NCI-H2196 (cell line): ENCODE measurements around the gene CUEDC1.

ENCODE experiments used
- DNase-seq: peaks from one replicate; lab custom pipeline; 2025; ENCODE audit not compliant: unreplicated experiment; lab: John Stamatoyannopoulos, UW

Gene CUEDC1

DNA sequence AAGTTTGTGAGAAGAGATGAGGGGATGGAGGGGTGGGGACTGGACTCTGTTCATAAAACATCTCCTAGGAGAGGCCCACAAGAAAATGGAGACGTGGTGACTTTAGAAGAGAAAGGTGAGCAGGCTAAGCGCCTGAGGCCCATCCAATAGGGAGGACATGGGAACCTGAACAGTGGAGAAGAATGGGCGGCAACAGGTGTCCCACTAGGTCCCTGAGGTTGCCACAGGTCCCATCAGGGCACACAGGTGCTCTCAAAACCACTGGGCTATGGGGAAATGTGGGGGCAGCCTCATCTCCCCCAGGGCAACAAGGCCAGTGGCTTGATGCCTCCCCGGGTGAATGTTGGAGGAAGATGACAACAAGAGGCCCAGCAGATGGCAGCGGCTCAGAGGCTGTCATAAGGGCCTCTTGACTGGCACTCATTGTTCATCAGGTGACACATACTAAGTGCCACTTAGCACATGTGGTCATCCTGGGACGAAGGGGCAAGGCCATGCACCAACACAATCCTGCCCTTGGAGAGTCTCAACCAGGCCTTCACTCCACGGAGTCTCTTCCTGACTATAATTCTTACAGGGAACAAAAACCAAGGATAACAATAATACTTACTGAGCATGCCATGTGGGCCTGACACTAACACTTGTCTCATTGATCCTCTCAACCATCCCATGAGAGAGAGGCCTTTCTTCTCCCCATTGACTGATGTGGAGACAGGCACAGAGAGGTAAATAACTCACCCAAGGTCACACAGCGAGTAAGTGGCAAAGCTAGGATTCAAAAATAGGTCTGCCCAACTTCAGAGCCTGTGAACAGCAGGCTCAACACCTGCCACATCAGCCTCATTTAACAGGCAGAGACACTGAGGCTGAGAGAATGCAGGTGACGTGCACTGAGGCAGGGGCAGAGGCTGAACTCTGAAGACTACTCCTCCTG, 38.0 kb downstream of the CUEDC1 start:
- peak; percentile 69 for DNase-seq

DNA sequence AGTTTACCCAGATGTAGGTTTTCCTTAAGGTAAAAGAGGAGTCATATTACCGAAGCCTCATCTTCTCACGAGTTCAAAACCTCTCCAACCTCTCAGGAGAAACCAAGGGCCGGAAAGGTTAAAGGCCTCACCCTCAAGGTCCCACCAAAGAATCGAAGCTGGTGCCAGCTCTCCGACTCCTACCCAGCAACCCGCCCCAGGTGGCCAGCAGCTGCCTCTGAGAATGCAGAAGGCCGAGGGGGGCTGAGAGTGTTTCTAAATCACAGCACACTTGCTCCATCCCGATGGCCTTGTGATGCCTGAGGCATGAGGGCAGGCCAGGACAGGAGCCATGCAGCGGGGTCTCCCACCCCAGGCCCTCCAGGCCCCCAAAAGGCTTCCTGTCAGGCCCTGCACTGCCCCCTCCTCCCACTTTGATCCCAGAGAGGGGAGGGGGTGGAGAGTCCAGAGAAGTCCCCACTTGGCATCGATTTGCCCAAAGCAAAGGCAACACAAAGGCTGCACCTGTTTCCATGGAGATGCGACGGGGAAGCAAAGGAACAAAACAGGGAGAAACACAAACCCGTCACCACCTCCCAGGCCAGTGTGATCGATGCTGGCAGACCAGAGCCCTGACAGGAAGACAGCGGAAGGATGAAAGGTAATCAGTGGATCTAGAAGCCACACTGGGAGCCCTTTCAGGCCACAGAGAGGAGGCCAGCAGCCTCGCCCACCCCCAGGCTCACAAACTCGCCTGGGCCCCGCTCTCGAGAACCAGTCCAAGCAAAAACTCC, 39.0 kb downstream of the CUEDC1 start:
- DNase-seq: peak; percentile 81

DNA sequence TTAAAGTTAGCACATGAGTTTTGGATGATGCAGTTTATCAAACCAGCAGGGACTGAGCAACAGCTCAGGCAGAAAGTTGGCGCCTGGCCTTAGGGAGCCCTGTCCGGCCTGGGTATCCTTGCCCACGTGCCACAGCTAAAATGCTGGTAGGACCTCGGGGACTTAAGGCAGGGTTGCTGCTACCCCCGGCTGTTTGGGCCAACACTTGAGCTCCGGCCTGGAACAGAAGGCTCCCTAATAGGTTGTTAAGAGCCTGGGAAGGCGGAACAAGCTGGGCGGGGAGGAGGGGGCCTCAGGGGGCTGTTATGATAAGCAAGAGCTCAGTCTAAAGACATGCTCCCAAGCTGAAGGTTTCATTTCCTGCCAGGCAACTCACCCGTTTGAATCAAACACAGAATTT, 39.7 kb downstream of the CUEDC1 start:
- DNase-seq: no peak

DNA sequence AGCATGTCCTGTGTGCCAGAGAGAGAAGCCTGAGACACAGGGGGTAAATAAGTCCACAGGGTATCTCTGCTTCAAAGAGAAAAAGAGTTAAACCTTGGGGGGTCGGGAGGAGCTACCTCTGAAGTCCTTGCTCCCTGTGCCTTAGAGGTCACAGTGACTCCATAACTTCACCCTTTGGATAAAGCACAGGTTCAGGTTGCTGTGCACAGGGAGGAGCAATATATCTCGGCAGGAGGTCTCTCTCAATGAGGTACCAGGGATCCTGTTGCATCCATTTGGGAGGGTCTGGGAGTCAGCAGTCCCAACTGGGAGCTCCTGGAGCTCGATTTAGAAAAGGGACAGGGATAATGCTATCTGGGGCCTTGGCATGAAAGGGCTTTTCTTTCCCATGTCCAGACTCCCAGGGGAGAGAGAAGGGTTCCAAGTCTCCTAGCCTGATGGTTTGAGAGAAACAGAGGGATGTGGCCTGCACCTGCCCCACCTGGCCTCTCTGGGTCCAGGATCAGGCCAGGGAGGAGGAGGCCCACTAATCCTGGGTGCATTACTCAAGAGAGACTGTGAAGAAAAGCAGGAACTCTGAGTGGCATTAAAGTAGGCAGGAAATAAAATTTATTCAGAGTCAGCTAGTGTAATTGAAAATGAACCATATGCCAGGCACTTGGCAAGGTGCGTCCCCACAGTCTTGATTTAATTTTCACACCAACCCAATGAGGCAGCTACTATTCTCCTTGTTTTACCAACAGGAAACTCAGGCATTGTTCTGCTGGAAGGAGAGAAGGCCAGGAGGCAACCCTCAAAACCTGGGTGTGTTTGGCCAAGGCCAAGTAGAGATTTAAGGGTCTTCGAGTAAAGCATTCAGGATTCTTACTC, 40.7 kb downstream of the CUEDC1 start:
- DNase-seq: no peak

DNA sequence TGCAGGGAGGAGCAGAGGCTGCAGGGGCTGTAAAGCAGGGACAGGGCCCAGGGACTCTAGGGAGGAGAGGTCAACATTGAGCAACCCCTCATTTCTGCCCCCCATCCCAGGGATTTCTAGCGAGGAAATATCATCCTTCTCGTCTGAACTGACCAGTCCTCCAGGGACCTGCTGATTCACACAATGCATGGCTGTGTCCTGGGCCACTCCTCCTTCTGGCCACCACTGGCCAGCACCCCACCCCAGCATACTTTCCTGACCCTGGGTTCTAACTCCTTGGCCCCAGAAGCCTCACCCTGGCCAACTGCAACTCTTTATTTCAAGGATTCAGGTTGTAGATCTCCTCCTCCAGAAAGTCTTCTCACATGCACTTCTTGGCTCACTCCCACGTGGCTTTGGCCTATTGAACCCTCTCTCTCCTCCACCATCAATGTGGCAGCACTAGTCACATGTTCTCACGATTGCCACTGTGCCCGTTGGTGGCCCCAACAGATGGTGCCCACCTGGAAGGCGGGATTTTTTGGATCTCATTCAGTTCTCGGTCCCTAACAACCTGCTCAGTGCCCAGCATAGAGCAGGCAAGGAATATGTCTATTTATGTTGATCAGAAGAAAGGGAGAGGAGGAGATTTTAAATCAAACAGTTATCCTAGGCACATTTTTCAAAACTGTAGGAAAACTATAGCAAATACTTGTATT, 41.5 kb downstream of the CUEDC1 start:
- no peak for DNase-seq

DNA sequence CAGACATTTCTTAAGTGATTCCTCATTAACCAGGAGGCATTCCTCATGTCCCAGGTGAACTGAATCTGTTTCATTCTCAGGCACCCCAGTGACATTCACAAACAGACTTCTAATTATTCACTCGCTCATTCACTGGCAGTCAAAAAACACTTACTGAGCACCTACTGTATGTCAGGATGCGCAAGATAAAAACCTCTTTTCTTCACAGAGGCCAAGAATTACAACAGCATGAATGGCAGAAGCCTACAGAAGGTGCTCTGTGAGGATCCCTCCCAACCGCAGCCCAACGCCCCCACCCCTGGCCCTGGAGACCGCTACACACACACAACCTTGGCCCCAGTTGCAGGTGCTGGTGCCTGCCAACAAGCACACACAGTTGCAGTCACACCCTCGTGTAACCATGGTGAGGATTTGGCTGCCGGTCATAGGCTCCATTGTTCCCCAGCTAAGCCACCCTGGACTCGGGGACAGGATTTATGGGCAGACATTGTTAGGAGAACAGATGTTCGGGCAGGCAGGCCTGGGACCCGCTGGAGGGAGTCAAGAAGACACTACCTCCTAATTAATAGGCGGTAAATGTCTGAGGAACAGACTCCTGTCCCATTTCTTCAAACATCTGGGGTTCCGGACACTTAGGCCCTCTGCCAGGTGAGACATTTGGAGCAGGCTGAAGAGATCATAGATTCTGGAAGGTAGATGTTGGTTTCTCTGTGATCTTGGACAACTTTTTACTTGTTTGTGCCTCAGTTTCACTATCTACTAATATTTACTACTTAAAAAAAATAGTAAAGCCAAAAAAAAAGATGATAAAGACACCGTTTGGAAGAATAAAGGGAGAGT, 43.2 kb downstream of the CUEDC1 start:
- DNase-seq: peak; percentile 94

DNA sequence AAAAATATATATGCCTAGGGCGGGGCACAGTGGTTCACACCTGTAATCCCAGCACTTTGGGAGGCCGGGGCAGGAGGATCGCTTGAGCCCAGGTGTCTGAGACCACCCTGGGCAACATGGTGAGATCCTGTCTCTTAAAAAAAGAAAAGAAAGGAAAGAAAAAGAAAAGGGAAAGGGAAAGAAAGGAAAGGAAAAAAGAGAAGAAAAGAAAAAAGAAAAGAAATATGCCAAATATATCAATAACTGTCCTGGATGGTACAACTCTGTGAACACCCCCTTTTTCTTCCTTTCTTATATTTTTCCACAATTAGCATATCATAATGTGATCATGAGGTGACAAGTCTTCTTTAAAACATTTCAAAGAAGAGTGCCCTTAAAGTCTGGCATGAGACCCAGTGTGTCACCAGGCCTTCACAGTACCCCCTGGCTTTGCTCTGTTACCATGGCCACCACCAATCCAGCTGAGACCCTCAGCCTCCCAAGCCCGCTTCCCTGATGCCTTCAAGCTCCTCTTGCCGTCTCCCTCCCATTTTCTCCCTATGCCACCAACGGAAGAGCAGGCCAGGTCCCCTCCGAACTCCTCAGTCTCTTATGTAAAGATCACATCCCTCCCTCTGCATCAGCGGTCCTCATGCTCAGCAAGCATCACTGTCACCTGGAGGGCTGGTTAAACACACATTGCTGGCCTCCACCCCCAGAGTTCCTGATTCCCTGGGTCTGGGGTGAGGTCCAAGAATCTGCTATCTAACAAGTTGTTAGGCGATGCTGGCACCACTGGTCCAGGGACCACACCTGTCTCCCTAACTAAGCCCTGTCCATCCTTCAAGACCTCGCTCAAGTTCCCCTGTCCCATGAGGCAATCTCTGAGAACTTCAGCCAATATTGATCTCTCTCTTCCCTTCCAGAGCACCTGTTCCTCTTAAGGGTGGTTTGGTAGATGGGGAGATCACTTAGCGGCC, 44.5 kb downstream of the CUEDC1 start:
- DNase-seq: no peak

DNA sequence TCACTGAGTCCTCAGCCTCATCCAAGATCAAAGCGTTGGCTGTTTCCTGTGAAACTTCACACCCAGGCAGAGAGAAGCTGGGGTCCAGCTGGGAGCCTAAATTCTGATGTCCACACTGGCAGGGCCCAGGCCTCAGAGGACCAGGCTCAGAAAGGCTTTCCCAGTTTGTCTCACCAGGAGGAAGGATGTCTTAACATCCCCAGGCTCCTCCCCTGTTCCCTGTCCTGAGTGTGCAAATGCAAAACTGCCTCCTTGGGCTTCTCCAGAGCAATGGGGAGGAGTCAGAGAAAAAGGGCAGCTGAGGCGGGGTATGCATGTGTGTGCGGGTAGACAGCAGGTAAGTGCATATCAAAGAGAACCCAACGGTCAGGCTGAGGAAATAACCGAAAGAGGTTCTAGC, 45.7 kb downstream of the CUEDC1 start:
- DNase-seq: no peak

DNA sequence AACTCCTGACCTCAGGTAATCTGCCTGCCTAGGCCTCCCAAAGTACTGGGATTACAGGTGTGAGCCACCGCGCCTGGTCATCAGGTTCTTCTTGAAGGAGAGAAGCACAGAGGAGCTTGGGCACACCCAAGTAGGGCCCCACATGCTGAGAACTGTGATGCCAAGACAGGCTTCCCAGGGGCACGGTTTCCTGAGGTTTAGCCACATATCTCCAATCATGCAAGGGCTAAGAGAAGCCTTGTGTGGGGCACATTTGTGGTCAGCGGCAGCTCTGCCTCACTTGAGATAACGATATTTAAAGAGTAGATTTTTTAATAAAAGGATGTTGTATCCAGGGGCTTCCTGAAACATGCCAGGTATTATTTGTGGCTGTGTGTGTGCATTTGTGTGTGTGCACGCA, 46.9 kb downstream of the CUEDC1 start:
- DNase-seq: no peak

DNA sequence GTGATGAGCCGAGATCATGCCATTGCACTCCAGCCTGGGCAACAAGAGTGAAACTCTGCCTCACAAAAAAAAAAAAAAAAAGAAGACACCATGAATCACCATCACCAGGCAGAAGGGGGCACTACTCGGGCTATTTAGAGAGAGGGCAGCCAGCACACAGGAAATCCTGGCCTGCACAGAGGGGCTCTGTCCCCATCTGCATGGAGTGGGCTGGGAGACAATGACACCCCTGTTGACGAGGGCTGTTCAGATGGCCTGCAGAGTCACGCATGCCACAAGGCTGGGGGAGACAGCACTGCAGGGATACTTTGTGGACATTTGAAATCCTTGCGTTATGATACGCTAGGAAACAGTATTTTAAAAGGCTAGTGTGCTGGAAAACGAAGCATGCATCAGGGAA, 48.3 kb downstream of the CUEDC1 start:
- no peak for DNase-seq

DNA sequence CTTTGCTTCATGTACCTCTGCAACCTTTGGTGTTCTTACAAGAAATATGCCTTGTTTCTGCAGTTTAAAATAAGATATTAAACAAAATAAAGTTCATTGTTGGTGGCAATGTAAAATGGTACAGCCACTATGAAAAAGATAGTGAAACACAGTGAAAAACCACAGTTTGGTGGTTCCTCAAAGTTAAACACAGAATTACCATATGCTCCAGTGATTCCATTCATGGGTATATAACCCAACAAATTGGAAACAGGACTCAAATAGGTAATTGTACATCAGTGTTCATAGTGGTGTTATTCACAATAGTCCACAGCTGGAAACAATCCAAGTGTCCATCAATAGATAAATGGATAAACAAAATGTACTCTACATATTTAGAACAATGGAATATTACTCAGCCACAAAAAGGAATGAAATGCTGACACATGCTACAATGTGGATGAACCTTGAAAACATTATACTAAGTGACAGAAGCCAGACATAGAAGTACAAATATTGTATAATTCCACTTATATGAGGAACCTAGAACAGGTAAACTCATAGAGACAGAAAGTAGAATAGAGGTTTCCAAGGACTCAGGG, 49.2 kb downstream of the CUEDC1 start:
- DNase-seq: no peak

DNA sequence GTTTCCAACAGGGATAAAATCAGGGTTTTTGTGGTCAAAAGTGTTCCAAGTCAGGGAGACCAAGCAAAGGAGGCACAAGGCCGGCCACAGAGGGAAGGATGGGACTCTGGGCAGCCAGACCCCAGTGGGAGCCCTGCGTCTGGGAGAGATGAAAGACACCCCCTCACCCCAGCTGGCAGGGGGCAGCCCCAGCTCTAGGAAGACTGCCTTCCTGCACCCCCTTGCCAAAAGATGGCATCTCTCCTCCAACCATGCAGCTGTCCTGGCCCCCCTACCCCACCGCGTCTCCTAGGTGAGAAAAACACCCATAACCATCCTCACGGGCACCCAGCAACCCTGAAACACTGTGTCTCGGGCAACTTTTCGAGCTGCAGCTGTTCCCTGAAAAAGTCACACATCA, 51.3 kb downstream of the CUEDC1 start:
- no peak for DNase-seq

DNA sequence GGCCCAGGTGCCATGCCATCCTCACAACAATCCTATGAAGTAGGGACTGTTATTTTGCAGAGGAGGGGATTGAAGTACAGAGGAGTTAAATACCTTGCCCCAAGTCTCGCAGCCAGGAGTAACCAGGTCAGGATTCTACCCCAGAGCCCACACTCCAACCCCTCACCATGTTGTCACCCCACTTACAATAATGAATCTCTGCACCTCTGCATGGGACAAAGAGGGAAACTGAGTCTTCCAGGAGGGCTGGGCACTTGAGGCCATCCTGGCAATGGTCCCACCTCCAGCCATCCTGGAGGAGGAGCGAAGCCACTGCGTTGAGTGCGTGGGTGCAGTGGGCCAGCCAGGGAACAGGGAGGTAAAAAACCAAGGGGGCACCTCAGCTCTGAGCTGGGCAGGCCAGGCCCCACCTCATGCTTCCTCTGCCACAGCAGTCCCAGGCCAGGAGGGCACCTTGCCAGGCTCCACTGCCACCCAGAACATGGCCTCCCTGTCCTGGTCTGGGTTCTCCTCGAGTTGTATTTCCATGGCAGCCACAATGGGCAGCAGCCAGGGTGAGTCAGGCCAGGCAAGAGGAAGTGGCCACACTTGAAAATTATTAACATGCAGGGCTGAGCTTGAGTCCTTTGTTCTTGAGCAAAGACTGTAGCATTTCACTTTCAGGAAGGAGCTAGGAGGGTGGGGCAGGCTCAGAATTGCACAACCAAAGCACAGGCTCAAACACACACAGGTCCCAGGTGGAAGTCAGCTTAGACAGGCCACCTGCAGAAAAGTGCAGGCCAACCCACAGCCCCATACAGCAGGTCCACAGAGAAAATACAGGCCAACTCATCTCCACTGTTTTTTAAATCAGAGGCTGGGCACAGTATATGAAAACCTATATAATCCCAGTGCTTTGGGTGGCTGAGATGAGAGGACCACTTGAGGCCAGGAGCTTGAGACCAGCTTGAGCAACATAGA, 52.1 kb downstream of the CUEDC1 start:
- DNase-seq: peak; percentile 93

DNA sequence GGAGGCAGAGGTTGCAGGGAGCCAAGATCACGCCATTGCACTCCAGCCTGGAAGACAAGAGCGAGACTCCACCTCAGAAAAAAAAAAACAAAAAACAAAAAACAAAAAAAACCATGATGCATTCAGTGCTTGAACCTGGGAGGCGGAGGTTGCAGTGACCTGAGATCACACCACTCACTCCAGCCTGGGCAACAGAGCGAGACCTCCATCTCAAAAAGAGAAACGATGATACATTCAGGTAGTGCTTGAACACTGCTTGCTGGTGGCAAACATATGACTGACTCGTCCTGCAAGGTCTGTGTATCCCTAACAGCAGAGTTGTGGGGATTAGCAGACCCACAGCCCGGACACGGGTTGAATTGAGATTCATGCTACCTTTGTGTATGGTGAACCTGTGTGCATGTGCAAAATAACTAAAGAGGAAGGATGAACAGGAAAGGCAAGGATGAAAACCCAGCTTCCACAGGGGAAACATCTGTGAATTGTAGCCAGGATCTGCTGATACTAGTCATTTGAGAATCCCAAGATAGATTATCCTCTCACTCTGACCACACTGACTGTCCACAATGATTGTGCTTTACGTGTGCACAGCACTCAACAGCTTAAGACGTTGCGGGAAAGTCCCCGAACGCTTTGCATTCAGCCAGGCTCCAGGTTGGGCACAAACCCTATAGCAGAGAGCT, 53.0 kb downstream of the CUEDC1 start:
- DNase-seq: no peak

DNA sequence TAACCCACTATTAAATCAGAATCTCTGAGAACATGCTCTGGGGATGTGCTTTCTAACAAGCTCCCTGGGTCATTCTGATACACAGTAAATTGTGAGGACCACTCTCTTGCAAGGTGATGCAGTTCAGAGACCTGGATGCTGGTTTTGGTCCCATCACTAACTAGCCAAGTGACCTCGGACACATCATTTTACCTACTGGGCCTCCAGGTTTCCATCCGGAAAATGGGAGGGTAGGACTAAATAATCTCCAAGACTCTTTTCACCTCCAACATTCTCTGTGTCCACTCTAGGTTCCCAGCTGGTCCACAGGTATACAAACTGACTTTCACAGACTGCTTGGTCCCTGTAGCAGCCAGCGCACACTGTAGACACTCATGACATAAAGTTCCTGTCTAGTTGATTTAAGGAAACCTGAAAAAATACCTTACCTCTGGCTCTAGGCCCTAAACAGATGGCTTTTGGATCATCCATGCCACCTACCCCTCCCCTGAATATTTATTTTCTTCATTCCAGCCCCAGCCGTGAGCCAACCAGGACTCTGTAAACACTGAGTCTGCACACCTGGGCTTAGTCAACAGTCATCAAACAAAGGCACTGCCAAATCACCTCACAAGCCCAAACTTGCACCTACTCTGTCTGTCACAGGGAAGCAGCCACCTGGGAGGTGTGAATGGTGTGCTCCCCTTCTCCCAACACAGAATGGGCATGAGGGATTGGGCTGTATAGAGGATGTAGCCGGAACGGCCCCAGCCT, 54.0 kb downstream of the CUEDC1 start:
- DNase-seq: peak; percentile 90

DNA sequence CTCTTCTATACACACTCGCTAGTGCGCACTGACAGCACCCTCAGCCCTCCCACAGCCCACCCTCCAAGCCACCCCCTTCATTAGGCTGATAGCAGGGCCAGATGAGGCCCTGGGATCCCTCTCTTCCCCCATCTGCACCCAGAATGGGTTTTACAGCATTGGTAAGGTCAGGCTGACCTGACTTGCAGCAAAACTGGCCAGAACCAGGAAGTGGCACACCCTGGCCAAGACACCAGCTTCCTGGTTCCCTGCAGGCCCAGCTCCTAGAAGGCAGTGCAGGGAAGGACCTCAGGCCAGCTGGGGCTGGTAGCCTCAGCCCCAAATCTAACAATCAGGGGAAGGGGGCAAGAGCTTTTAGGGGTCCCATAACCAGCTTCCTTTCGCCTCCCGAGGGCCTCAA, 55.4 kb downstream of the CUEDC1 start:
- DNase-seq: peak; percentile 35
